Fibroblast of the aortic adventitia (primary cell): ENCODE data around the gene SMCO3. TPM values are rescaled to one million over a fixed set of nuclear protein-coding genes. Genes with fewer than 3 reads are reported as not detected.

Source experiments
- DNase-seq: peaks from one replicate; pipeline ENCODE4 v3.0.0-alpha.2; 2010; ENCODE audit warnings: low read depth
- H3K4me3 ChIP-seq: 2 replicates; pipeline ENCODE4 v1.5.1; 2011; ENCODE audit warnings: low read depth, mild to moderate bottlenecking, control low read depth, low read length, moderate library complexity
- CTCF ChIP-seq: IDR thresholded peaks from 2 replicates; pipeline ENCODE4 v1.5.1; 2011; ENCODE audit warnings: mild to moderate bottlenecking, low read length, control low read depth, inconsistent platforms; ENCODE audit not compliant: insufficient read depth
- total RNA-seq: library from RNA; depleted of rRNA; stranded (reverse); fragments of >200 nt; gene quantifications from 2 replicates; pipeline ENCODE4 v1.2.3, GENCODE V29; 2012; ENCODE audit warnings: low replicate concordance

Gene SMCO3
- total RNA-seq, 1 donor, result 0.09 TPM

GRCh38 chr12:14774074-14774905 is 39.7 kb downstream of the SMCO3 start:
- DNase-seq, result peak; percentile 96
- no peak for TF ChIP-seq CTCF
- H3K4me3 ChIP-seq, result peak overlapping the region; percentile 86

- TF ChIP-seq CTCF, result no peak
- DNase-seq, result no peak
- peak overlapping the region; percentile 86 for H3K4me3 ChIP-seq
Measured at GRCh38 chr12:14773685-14774073, 40.3 kb downstream of the SMCO3 start.

GRCh38 chr12:14772946-14773345 is 41.0 kb downstream of the SMCO3 start:
- no peak for DNase-seq
- TF ChIP-seq CTCF, result no peak
- no peak overlapping the region for H3K4me3 ChIP-seq

- no peak overlapping the region for H3K4me3 ChIP-seq
- TF ChIP-seq CTCF, result no peak
- no peak for DNase-seq
Measured at GRCh38 chr12:14771651-14772137, 42.3 kb downstream of the SMCO3 start.

- no peak for TF ChIP-seq CTCF
- peak overlapping the region; percentile 99 for H3K4me3 ChIP-seq
- DNase-seq, result peak; percentile 96
Measured at GRCh38 chr12:14770496-14771461, 43.2 kb downstream of the SMCO3 start.

GRCh38 chr12:14769969-14770495 is 44.0 kb downstream of the SMCO3 start:
- peak; percentile 83 for TF ChIP-seq CTCF
- peak overlapping the region; percentile 99 for H3K4me3 ChIP-seq
- DNase-seq, result peak; percentile 60
